ENCODE results near the gene B3GALNT2. TPM values are rescaled to one million over a fixed set of nuclear protein-coding genes. Genes with fewer than 3 reads are reported as not detected.
"Not testable (repeated sequence)": the region's sequence is repeated elsewhere in the genome, so short reads cannot be mapped to it uniquely, and the experiment has no call there.

The B3GALNT2 gene
- total and polyA plus RNA-seq, 12 donors: 2.6 to 26.6 (median 21.4) TPM

- Histone ChIP-seq H3K27ac (no peak overlapping the region), H3K4me3 (no peak overlapping the region), H3K27me3 (no peaks in the 10 kb centered on the region), H3K9me3 (no peaks in the 10 kb centered on the region), H3K36me3 (peaks cover 0 to 88% (median 8%) of the 10 kb centered on the region in 9 donors), H3K4me1 (no peaks in the 10 kb centered on the region)
- DNase-seq (no peak), ATAC-seq (no peak)
- WGBS, 2 donors: 78 to 87% methylated on average over 3 of the region's 3 CpGs
- TF ChIP-seq, protein P1, sequence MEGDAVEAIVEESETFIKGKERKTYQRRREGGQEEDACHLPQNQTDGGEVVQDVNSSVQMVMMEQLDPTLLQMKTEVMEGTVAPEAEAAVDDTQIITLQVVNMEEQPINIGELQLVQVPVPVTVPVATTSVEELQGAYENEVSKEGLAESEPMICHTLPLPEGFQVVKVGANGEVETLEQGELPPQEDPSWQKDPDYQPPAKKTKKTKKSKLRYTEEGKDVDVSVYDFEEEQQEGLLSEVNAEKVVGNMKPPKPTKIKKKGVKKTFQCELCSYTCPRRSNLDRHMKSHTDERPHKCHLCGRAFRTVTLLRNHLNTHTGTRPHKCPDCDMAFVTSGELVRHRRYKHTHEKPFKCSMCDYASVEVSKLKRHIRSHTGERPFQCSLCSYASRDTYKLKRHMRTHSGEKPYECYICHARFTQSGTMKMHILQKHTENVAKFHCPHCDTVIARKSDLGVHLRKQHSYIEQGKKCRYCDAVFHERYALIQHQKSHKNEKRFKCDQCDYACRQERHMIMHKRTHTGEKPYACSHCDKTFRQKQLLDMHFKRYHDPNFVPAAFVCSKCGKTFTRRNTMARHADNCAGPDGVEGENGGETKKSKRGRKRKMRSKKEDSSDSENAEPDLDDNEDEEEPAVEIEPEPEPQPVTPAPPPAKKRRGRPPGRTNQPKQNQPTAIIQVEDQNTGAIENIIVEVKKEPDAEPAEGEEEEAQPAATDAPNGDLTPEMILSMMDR (IDR thresholded peaks at IDR 0.05): no peak
- intact Hi-C loops (cut with DNase I): no loop called here
Measured at GRCh38 chr1:235468004-235468403, 36.2 kb downstream of the B3GALNT2 start.

DNA sequence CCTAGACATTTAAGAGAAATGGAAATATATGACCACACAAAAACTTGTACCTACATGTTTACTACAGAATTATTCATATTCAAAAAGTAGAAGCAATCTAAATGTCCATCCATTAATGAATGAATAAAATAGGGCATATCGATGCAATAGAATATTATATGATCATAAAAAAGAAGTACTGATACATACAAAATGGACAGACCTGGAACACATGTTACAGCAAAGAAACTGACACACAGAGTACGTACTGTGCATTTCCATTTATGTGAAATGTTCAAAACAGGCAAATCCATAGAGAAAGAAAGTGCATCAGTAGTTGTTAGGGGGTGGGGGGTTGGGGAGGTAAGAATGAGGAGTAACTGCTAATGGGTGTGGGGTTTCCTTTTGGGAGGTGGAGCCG, 39.2 kb downstream of the B3GALNT2 start:
- no peaks in the 10 kb centered on the region for H3K9me3 ChIP-seq
- ATAC-seq: no peak

GRCh38 chr1:235462832-235463231, 41.4 kb downstream of the B3GALNT2 start:
- whole genome bisulfite sequencing, 2 donors: 97 to 98% methylated on average over 3 of the region's 3 CpGs
- intact Hi-C loops (cut with DNase I); H3K27me3 ChIP-seq; H3K4me1 ChIP-seq; H3K4me3 ChIP-seq; ATAC-seq; H3K27ac ChIP-seq; H3K9me3 ChIP-seq; DNase-seq: not testable (repeated sequence)
- peaks cover 0 to 49% (median 0%) of the 10 kb centered on the region in 9 donors for H3K36me3 ChIP-seq

More for the DNA sequence above, 39.2 kb downstream of the B3GALNT2 start:
- TF ChIP-seq, protein P1 (IDR thresholded peaks at IDR 0.05): no peak
- WGBS, 2 donors: 95 to 98% methylated on average over 3 of the region's 3 CpGs
- Histone ChIP-seq H3K4me3 (no peak overlapping the region), H3K36me3 (peaks cover 0 to 61% (median 2%) of the 10 kb centered on the region in 9 donors), H3K27me3 (no peaks in the 10 kb centered on the region), H3K27ac (no peak overlapping the region), H3K4me1 (no peaks in the 10 kb centered on the region)
- intact Hi-C loops (cut with DNase I): no loop called here
- no peak for DNase-seq

- intact Hi-C loops (cut with DNase I): no loop called here
- WGBS, 2 donors: 72 to 86% methylated on average over 1 of the region's 1 CpG
- DNase-seq (no peak), ATAC-seq (no peak)
- Histone ChIP-seq H3K9me3 (no peaks in the 10 kb centered on the region), H3K36me3 (peaks cover 0 to 44% (median 0%) of the 10 kb centered on the region in 9 donors), H3K27me3 (no peaks in the 10 kb centered on the region), H3K4me1 (no peaks in the 10 kb centered on the region), H3K27ac (no peak overlapping the region), H3K4me3 (no peak overlapping the region)
- TF ChIP-seq, protein P1 (IDR thresholded peaks at IDR 0.05): no peak
Measured at GRCh38 chr1:235461954-235462353, 42.3 kb downstream of the B3GALNT2 start.

- ATAC-seq: no peak
- H3K36me3 ChIP-seq: peaks cover 0 to 36% (median 0%) of the 10 kb centered on the region in 9 donors
- DNase-seq: no peak
Measured at GRCh38 chr1:235460770-235461169, 43.5 kb downstream of the B3GALNT2 start.

GRCh38 chr1:235457856-235458255, 46.4 kb downstream of the B3GALNT2 start:
- H3K4me1 ChIP-seq; H3K27me3 ChIP-seq; H3K4me3 ChIP-seq; intact Hi-C loops (cut with DNase I); ATAC-seq; DNase-seq; H3K27ac ChIP-seq; H3K9me3 ChIP-seq: not testable (repeated sequence)
- peaks cover 0 to 47% (median 4%) of the 10 kb centered on the region in 9 donors for H3K36me3 ChIP-seq
- WGBS, 2 donors: 95% methylated on average over 7 of the region's 7 CpGs

More at GRCh38 chr1:235460770-235461169, 43.5 kb downstream of the B3GALNT2 start:
- TF ChIP-seq, protein P1 (IDR thresholded peaks at IDR 0.05): no peak
- Histone ChIP-seq H3K4me1 (no peaks in the 10 kb centered on the region), H3K4me3 (no peak overlapping the region), H3K27me3 (no peaks in the 10 kb centered on the region), H3K27ac (no peak overlapping the region), H3K9me3 (no peaks in the 10 kb centered on the region)
- intact Hi-C loops (cut with DNase I): no loop called here
- 92 to 97% methylated on average over 5 of the region's 5 CpGs for WGBS, 2 donors
